ENCODE measurements around the gene GARIN5A.

The GARIN5A gene

GRCh38 chr19:50432221-50433028 lies 44.2 kb downstream of the GARIN5A start, which contains the start of gene MYBPC2:
Gene MYBPC2 (plus strand): TSS chr19:50432892. CDS start chr19:50432954, 62 bp downstream.
- peak; percentile 22 for DNase-seq

DNA sequence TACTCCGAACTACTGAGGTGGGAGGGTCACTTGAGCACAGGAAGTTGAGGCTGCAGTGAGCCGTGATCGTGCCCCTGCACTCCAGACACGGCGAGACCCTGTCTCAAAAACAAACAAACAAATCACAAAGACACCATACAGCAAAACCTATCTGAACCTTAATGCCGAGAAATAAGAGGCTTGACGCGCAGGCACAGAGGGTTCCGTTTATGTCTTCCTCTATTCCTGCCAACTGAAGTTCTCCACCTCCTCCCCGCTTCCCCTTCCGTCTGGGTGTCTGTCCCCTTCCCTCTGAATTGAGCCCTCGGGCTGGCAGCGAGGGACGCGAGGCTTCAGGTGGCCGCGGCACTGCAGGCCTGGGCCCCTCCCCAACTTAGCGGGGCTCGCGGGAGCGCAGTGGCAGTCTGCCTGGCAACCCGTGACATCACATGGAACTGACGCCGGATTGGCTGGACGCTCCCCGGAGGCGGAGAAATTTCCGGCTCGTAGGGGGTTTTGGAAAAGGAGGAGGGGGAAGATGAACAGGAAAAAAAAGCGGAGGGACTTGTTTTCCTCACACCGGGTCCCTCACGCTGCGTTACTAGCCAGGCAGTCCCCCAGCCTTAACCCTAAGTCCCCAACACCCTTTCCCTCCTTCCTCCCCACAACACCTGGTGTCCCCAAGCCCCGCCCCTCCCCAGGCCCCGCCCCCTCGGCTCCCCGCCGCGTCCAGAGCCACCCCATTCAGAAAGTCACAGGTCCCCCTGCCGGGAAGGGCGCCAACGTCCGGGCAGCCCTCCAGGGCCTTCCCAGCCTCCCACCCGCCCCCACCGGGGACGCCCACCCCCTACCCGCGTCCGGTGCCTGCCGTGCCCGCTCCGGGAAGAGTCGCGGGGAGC lies 45.1 kb downstream of the GARIN5A start:
- DNase-seq, result peak; percentile 88

GRCh38 chr19:50430888-50431342 lies 45.7 kb downstream of the GARIN5A start:
- no peak for DNase-seq

DNA sequence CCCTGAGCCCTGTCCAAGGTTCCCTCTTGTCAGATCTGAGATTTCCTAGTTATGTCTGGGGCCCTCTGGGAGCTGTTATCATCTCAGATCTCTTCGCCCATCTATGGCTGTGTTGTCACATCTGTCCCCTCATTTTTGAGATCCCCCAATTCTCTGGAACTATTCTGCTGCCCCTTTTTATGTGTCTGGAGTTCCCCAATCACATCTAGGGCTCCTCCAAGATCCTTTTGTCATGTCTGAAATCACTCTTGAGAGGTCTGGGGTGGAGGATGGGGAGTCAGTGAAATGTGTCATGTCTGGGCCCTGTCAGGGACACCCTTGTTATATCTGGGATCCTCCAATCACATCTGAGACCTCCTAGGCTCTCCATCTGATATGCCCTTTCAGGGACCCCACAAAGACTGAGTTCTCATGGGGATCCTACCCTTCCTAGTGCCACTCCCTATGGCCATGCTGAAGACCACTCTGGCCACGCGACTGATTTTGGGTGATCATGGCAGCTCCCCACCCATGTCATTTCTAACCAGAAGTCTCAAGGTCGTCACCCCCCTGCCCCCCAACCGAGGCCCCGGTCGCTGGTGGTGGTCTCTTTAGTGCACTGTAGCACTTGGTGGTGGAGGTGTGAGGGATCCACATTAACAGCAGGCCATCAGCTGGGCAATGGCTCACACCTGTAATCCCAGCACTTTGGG lies 47.7 kb downstream of the GARIN5A start:
- DNase-seq, result no peak

- DNase-seq, result peak; percentile 68
Observed at GRCh38 chr19:50427997-50428425, 48.6 kb downstream of the GARIN5A start.

GRCh38 chr19:50427318-50427925 lies 49.2 kb downstream of the GARIN5A start:
- no peak for DNase-seq

DNA sequence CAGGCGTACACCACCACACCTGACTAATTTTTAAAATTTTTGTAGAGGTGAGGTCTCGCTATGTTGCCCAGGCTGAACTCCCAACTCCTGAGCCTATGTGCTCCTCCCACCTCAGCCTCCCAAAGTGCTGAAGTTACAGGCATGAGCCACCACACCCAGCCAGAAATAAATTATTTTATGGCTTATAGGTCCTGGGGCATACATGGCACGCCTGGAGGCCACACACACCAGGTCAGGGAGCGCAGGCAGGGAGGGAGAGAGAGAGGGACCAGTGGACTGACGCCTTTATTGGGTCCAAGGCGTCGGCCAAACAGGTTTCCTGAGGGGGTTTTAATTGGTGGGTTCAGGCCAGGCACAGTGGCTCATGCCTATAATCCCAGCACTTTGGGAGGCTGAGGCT lies 51.1 kb downstream of the GARIN5A start:
- DNase-seq, result no peak

- no peak for DNase-seq
Observed at GRCh38 chr19:50423279-50424113, 53.2 kb downstream of the GARIN5A start.

DNA sequence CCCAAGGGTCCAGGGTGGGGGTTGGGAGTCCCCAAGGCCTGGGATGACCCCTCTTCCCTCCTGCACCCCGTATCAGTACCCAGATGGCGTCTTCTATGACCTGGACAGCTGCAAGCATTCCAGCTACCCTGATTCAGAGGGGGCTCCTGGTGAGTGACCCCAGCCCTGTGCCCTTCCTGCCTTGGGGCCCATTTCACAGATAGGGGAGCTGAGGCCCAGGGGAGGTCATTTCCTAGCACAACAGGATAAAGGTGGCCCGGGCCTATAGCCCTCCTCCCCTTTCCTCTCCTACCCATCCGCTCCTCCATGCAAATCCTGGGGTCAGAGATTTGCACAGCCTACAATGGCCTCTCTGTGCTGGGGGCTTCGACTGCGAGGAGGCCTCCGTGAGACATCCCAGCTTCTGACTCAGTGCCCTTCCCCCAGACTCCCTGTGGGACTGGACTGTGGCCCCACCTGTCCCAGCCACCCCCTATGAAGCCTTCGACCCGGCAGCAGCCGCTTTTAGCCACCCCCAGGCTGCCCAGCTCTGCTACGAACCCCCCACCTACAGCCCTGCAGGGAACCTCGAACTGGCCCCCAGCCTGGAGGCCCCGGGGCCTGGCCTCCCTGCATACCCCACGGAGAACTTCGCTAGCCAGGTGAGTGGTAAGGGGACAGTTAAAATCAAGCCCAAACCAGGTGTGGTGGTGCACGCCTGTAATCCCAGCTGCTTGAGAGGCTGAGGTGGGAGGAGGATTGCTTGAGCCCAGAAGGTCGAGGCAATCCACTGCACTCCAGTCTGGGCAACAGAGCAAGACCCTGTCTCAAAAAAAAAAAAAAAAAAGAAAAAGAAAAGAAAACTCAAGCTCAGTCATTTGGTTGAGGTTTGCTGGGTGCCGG lies 54.0 kb downstream of the GARIN5A start:
- DNase-seq, result no peak

- DNase-seq, result no peak
Observed at GRCh38 chr19:50420808-50421207, 55.8 kb downstream of the GARIN5A start.

DNA sequence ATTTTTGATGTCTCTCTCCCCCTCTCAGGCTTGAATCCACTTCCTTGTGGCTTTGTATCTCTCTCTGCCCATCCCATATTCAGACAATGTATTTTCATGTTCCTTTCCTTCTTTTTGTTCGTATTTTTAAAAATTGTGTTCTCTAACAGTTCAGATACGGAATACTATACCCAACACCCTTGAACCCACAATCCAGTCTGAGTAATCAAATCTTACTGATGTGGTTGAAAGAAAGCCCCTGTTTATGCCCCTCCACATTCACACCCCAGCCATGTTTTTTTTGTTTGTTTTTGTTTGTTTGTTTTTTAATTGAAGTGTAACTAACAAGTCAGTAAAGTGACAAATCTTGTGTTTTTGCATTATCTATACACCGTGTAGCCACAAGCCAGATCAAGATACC lies 56.5 kb downstream of the GARIN5A start:
- no peak for DNase-seq

- no peak for DNase-seq
Observed at GRCh38 chr19:50419580-50420035, 57.0 kb downstream of the GARIN5A start.

DNA sequence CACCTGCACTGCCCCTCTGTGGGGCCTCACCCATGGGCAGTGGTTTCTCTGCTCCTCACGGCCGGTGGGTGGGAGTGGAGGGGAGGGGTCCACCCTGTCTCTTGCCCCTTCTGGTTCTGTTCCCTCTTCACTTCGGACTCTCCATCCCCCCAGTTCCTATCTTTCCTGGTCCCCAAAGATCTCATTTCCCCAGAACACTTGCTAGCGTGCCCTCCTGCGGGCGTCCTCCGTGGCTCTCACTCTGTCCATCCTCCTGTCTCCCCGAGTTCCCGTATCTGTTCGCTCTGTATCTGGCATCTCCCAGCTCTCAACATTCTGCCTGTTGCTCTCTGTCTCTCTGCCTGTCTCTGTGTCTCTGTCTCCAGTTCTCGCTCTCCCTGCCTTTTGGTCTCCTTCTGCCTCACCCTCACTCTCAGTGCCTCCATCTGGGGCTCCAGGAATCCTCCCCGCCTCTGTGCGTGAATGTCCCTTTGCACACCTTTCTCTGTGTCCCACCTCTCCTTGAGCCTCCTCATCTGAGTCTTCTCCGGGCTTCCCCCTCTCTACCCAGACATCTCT lies 57.5 kb downstream of the GARIN5A start:
- no peak for DNase-seq

DNA sequence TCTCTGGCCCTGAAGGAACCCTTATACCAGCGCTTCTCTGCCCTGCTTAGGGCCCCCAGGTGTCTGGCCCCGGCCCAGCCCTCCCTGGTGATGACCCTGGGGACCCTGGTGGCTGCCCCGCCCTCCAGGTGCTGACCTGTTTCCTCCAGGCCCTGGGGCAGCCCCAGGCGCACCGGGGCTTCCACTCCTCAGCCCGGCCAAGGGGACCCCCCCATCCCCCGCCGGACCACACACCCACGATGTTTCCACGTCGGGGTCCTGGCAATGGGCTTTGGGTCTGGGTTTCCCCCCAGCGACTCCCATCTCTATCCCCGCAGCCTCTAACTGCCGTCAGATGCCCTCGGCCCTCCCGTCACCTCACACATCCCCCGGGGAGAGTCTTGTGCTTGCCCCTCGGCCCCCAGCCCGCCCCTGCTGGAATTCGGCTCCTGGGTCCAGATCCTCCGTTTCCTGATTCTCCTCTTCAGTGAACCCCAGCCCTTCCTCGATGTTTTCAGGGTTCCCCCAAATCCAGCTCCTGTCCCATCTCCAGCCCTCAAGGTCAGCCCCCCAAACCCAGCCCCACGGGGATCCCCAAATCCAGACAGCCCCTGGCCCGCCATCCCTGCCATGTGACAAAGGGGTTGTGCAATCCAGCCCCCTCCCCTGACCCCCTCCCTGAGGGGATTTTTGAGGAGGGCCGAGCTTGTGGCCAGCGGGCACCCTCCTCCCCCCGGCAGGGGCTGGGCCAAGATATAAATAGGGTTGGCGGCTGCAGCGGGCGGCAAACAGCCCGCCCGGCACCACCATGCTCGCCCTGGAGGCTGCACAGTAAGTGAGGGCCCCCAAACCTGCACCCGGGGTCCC lies 58.2 kb downstream of the GARIN5A start, which contains the start of gene SPIB:
SPIB (plus strand) TSS at position 763 of the 846 bp plus-strand sequence; CDS start at position 788, 25 bp downstream.
- no peak for DNase-seq

DNA sequence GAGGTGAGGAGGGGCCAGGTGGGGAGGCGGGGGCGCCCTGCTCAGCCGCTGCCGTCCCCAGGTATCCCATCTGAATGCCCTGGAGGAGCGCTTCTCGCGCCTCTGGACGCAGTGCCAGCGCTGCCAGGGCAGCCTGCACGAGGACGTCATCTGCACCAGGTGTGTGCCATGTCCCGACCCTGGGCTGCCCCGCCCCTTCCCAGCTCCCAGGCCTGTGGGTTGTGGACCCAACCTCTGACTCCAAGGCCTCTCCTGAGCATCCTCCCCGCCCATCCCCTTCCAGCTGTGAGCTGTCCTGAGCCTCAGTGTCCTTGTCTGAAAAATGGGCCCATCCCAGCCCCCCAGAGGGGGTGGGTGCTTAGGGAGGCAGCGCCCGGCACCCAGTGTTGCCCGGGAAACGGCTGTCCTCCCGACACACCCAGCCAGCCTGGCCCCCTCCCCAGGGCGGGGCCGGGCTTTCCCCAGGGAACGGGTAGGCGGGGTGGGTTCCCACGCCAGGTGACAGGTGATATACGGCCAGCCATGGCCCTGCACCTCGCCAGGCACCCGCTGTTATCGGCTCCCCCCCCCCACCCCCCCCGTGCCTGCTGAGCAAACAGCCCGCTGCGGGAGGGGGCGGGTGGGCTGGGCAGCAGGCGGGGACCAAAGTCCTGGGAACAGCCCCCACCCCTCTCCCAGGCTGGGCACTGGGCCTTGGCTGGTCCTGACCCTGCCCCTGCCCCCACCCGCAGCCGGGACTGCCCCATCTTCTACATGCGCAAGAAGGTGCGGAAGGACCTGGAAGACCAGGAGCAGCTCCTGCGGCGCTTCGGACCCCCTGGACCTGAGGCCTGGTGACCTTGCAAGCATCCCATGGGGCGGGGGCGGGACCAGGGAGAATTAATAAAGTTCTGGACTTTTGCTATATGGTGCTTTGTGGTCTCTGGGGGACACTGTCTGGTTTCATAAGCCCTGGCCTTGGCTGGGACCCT lies 59.3 kb downstream of the GARIN5A start:
- no peak for DNase-seq

Measured in CD4-positive, alpha-beta T cell treated with Interleukin-17A for 4 hours (primary cell).